IPS DF 6.9 (cell line): ENCODE results near the gene MLF2.
"Not testable (repeated sequence)": the region's sequence is repeated elsewhere in the genome, so short reads cannot be mapped to it uniquely, and the experiment has no call there.

Experiments used
- DNase-seq: peaks from one replicate; pipeline ENCODE4 v3.0.0-alpha.2; 2013; ENCODE audit warnings: low read depth, low spot score
- H3K27ac ChIP-seq: one replicate; pipeline ENCODE4 v1.5.1; 2013; ENCODE audit warnings: low read length, control low read depth
- H3K27me3 ChIP-seq: 2 replicates; pipeline ENCODE4 v1.6.1; 2013; ENCODE audit warnings: mild to moderate bottlenecking, low read length; ENCODE audit not compliant: control insufficient read depth, insufficient read depth
- H3K36me3 ChIP-seq: 2 replicates; pipeline ENCODE4 v1.6.1; 2013; ENCODE audit warnings: low read length; ENCODE audit not compliant: control insufficient read depth, insufficient read depth
- H3K4me1 ChIP-seq: 2 replicates; pipeline ENCODE4 v1.6.1; 2013; ENCODE audit warnings: low read length; ENCODE audit not compliant: control insufficient read depth, insufficient read depth
- H3K4me3 ChIP-seq: 2 replicates; pipeline ENCODE4 v1.5.1; 2013; ENCODE audit warnings: mild to moderate bottlenecking, low read length
- H3K9me3 ChIP-seq: 2 replicates; pipeline ENCODE4 v1.6.1; 2013; ENCODE audit warnings: low read length, inconsistent platforms; ENCODE audit not compliant: control insufficient read depth, insufficient read depth
- WGBS: extraction: QIAGEN DNeasy Blood & Tissue Kit; methylation state at CpG from one replicate; pipeline ENCODE4 v1.1.7; 2013; ENCODE audit warnings: mixed read lengths, missing lambda C conversion rate; ENCODE audit not compliant: insufficient read length, insufficient coverage; 5-methylcytosine and 5-hydroxymethylcytosine counted together

The MLF2 gene

DNA sequence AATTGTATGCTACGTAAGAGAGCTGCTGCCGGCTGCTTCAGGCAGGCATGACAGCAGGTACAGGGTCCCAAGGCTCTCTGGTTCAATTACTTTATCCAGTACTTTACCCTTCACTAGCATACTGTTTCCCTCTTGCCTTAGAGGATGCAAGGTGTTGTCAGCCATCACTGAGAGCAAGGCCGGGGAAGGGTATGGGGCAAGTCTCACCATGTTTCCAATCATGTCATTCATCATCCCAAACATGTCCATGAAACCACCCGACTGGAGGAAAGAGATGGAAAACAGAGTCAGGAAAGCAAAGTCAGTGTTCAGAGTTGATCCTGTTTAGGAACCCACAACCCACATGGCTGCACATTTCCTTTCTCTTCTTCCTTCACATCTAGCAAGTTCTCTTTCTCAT is 2.4 kb downstream of the MLF2 start:
- Histone ChIP-seq H3K9me3 (no peaks in the 10 kb centered on the region; the same call in 1 of the 2 replicates), H3K4me3 (no peak overlapping the region), H3K36me3 (peaks cover 44% of the 10 kb centered on the region), H3K27me3 (no peaks in the 10 kb centered on the region), H3K4me1 (0 out of 2 replicates have a peak, but pooled peaks cover 3% of the 10 kb centered on the region), H3K27ac (no peak overlapping the region)
- no peak for DNase-seq
- WGBS = no CpG with 5 or more reads among the region's 4 CpGs

DNA sequence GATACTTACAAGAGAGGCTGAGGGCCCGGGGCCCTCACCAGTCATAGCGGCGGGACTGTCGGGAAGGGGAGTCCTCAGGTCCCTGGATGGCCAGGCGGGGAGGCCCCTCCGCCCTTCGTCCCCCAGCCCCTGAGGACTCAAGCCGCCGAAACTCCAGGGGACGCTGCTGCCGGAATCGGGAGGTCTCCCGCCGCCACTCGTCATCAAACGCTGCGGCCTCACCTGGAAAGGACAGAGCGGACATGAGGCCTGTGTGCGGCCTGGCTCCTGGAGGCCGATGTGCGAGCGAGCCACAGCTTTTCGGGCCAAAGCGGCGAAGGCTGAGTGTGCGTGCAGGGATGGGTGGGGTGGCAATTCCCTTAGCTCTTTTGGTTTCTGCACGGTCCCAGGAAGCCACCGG is 4.2 kb downstream of the MLF2 start:
- Histone ChIP-seq H3K4me1 (0 out of 2 replicates have a peak, but pooled peaks cover 2% of the 10 kb centered on the region), H3K27ac (no peak overlapping the region), H3K9me3 (no peaks in the 10 kb centered on the region; the same call in 1 of the 2 replicates), H3K4me3 (no peak overlapping the region), H3K27me3 (no peaks in the 10 kb centered on the region), H3K36me3 (peaks cover 44% of the 10 kb centered on the region)
- no peak for DNase-seq
- no CpG with 5 or more reads among the region's 28 CpGs for WGBS

DNA sequence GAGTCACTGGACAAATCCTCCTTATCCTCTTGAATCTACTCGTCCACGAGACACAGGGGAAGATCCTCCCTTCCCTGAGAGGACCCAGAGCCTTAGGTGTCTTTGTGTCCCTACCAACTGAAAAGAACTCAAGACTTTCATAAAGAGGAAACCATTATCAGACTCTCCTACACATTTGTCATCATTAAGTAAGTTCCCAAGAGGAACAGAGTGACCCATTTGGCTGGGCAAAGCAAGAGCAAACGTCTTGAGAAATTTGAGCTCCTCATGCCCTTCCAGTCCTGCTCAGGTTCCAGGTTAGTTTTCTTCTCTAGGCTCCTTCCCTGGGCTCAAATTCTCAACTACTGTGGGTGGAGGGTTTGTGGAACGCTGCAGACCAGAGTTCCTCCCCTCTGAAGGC is 5.7 kb downstream of the MLF2 start:
- no peaks in the 10 kb centered on the region; the same call in 1 of the 2 replicates for H3K9me3 ChIP-seq
- WGBS = no CpG with 5 or more reads among the region's 4 CpGs
- 0 out of 2 replicates have a peak, but pooled peaks cover 2% of the 10 kb centered on the region for H3K4me1 ChIP-seq
- peaks cover 44% of the 10 kb centered on the region for H3K36me3 ChIP-seq
- no peak overlapping the region for H3K27ac ChIP-seq
- no peaks in the 10 kb centered on the region for H3K27me3 ChIP-seq
- H3K4me3 ChIP-seq = no peak overlapping the region
- no peak for DNase-seq

DNA sequence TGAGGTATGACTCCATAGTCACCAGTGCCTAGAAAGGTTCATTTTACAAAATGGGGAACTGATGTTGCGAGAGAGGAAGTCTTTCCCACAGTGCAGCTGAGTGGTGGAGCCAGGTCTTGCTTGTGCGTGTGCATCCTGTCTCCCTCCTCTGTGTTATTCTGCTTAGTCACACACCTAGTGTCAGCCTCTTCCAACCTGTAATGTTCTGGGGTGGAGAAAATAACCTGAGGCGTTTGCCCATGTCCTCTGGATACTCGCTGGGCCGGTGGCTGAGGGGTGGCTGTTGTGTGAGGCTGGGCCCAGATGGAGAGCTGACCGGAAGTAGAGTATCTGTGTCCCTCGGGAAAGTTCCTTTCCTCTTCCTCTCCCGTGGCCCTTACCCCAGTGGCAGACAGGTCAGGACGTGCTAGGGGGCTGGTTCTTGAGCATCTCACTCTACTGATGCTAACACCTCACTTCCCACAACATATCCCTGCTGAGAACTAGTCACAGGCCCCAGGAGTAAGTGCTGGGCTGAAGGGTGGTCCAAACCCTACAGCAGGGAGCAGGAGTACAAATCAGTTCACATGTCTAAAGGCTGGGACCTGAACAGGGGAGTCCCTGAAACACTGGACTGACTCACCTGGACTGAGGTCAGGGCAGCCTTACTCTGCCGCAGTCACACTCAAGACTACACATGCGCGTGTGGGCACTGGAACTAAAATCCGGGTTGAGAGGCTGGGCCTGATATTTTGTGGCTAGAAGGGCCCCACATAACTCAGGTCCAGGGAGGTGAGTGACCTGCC is 7.0 kb downstream of the MLF2 start:
- peaks cover 42% of the 10 kb centered on the region for H3K36me3 ChIP-seq
- no peaks in the 10 kb centered on the region for H3K4me1 ChIP-seq
- H3K27me3 ChIP-seq = no peaks in the 10 kb centered on the region
- H3K27ac ChIP-seq = no peak overlapping the region
- no peak overlapping the region for H3K4me3 ChIP-seq
- DNase-seq = no peak
- no CpG with 5 or more reads among the region's 13 CpGs for WGBS
- no peaks in the 10 kb centered on the region; the same call in 1 of the 2 replicates for H3K9me3 ChIP-seq

DNA sequence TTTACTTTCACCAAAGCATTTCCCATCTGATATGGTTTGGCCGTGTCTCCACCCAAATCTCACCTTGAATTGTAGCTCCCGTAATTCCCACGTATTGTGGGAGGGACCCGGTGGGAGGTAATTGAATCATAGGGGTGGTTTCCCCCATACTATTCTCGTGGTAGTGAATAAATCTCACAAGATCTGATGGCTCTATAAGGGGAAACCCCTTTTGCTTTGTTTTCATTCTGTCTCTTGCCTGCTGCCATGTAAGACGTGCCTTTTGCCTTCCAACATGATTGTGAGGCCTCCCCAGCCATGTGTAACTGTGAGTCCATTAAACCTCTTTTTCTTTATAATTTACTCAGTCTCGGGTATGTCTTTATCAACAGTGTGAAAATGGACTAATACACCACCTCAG is 9.6 kb downstream of the MLF2 start:
- peaks cover 20% of the 10 kb centered on the region for H3K36me3 ChIP-seq
- H3K27me3 ChIP-seq, H3K9me3 ChIP-seq, H3K4me3 ChIP-seq, H3K27ac ChIP-seq, H3K4me1 ChIP-seq, DNase-seq: not testable (repeated sequence)
- WGBS = no CpG with 5 or more reads among the region's 7 CpGs

DNA sequence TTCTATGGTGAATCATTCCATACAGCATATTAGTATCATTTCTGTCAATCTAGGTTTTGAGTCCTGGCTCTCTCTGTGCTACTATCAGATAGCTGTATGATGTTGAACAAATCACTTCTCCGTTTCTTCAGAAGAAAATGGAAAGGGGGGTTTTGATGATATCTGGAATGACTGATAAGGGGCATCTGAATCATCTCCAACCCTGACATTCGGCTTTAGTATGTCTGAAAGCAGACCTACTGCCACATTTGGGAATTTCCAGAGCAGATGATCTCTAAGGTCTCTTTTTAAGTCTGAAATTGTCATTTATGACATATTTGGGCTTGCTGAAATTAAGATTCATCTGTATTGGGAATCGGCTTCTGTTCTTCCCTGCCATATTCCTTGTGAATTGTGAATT is 10.1 kb downstream of the MLF2 start:
- no CpG with 5 or more reads among the region's 3 CpGs for WGBS
- Histone ChIP-seq H3K4me1 (no peaks in the 10 kb centered on the region), H3K36me3 (peaks cover 17% of the 10 kb centered on the region), H3K4me3 (no peak overlapping the region), H3K27me3 (no peaks in the 10 kb centered on the region), H3K27ac (no peak overlapping the region), H3K9me3 (no peaks in the 10 kb centered on the region; the same call in 1 of the 2 replicates)
- no peak for DNase-seq

DNA sequence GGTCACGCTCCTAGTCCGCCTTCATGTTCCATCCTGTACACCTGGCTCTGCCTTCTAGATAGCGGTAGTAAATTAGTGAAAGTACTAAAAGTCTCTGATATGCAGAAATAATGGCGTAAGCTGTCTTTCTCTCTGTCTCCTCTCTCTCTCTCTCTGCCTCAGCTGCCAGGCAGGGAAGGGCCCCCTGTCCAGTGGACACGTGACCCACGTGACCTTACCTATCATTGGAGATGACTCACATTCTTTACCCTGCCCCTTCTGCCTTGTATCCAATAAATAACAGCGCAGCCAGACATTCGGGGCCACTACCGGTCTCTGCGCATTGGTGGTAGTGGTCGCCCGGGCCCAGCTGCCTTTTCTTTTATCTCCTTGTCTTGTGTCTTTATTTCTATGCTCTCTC is 10.9 kb downstream of the MLF2 start:
- H3K27ac ChIP-seq, H3K27me3 ChIP-seq, H3K4me1 ChIP-seq, H3K9me3 ChIP-seq, DNase-seq, H3K4me3 ChIP-seq: not testable (repeated sequence)
- peaks cover 10% of the 10 kb centered on the region for H3K36me3 ChIP-seq
- no CpG with 5 or more reads among the region's 12 CpGs for WGBS

DNA sequence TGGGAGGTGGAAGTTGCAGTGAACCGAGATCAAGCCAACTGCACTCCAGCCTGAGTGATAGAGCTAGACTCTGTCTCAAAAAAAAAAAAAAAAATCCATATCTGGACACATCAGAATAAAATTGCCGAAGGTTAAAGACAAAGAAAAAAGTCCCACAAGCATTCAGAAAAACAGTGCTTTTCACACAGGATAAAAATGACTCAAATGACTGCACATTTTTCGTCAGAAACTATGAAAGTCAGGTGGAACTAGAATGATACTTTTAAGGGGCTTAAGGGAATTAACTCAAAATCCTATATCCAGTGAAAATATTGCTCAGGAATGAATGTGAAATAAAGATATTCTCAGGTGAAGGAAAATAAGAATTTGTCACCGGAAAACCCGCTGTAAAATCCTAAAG is 16.2 kb downstream of the MLF2 start:
- Histone ChIP-seq H3K27me3 (no peaks in the 10 kb centered on the region), H3K4me3 (no peak overlapping the region), H3K4me1 (no peaks in the 10 kb centered on the region), H3K27ac (no peak overlapping the region), H3K36me3 (peaks cover 2% of the 10 kb centered on the region; the same call in 1 of the 2 replicates), H3K9me3 (no peaks in the 10 kb centered on the region)
- no peak for DNase-seq
- no CpG with 5 or more reads among the region's 5 CpGs for WGBS

DNA sequence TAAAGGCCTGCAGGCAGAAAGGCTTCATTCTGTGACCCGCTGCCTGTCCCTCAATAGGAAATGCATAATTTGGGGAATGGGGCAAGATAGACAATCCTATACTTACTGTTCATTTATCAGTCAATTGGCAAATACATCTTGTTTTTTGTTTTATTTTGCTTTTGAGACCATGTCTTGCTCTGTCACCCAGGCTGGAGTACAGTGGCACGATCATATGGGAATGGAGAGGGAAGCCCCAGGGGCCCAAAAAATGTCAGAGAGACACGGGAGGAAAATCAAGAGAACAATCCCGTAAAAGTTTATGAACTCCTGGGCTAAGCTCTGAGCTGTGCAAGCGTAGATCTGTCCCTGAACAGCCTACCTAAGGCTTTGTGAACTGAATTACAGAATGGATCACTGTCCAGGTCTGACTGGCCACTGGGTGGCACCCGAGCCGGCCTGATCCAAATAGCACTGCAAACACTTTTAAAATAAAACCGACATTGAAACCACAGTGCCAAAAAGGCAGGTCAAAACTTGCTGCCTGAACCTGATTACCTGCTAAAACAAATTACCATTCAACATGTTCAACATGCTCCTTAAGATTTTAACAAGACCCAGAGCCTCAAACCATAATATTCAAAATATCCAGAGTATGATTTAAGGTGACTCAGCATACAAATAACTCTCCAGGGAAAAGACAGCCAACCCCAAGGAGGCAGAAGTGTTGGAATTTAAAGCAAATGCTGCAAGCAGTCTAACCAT is 17.3 kb downstream of the MLF2 start:
- H3K4me1 ChIP-seq = no peaks in the 10 kb centered on the region
- no peak overlapping the region for H3K4me3 ChIP-seq
- DNase-seq = no peak
- no peaks in the 10 kb centered on the region for H3K9me3 ChIP-seq
- H3K27me3 ChIP-seq = no peaks in the 10 kb centered on the region
- no CpG with 5 or more reads among the region's 8 CpGs for WGBS
- no peak overlapping the region for H3K27ac ChIP-seq
- H3K36me3 ChIP-seq = peaks cover 7% of the 10 kb centered on the region

DNA sequence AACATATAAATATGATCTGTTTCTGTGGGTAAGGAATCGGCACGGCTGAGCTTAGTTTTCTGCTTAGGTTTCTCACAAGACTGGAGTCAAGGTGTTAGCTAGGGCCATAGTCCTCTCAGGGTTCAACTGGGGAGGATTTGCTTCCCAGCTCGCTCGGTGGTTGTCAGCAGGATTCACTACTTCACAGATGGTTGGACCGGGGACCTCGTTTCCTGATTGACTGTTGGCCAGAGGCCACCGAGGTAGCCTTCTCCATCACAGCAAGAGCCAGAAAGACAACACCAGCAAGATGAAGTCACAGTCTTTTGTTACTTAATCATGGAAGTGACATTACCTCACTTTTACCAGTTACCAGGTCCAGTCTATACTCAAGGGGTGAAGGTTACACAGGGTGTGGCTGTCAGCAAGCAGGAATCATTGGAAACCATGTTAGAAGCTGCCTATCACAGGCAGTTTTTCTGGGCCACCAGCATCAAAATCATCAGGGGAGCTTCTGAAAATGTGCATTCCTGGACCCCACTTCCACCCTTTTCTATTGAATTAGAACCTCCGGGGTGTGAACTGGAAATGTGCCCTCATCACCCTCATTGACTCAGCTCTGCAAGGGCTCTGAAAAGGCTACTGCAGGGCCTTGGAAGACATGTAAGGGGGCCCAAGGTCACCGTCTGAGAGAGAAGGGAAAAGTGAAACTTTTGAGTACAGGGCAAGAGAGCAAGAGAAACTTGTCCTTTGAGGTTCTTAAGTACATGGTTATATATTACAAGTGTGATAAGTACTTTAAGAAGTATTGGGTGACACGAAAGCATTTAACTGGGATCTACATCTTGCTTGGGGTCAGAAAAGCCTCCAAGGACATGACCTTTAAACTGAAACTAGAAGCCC is 18.2 kb downstream of the MLF2 start:
- Histone ChIP-seq H3K27me3 (no peaks in the 10 kb centered on the region), H3K27ac (no peak overlapping the region), H3K4me3 (no peak overlapping the region), H3K36me3 (peaks cover 15% of the 10 kb centered on the region), H3K9me3 (no peaks in the 10 kb centered on the region), H3K4me1 (no peaks in the 10 kb centered on the region)
- whole genome bisulfite sequencing = no CpG with 5 or more reads among the region's 10 CpGs
- DNase-seq = no peak
